SU-DHL-6 (cell line): ENCODE measurements around the gene BTBD2.

Experiments used
- CTCF ChIP-seq: fragments of 200-600 bp; sonication (generic); IDR thresholded peaks from one replicate; pipeline ENCODE4 v1.5.1; 2017; ENCODE audit warnings: antibody characterized with exemption, mild to moderate bottlenecking, low read length, moderate library complexity; ENCODE audit not compliant: insufficient read depth, poor library complexity, severe bottlenecking
- EZH2phosphoT487 ChIP-seq: fragments of 200-600 bp; sonication (generic), shearing (Covaris generic); conservative IDR thresholded peaks from 2 replicates; pipeline ENCODE4 v1.6.1; 2018; ENCODE audit warnings: mild to moderate bottlenecking, antibody characterized with exemption, low read length, moderate library complexity, mixed read lengths

GRCh38 chr19:1974381-1975161 lies 40.9 kb downstream of the BTBD2 start:
- TF ChIP-seq EZH2phosphoT487 (no peak), CTCF (no peak)
